ENCODE data around the gene ASPHD2. TPM values are rescaled to one million over a fixed set of nuclear protein-coding genes. Genes with fewer than 3 reads are reported as not detected.
"Not testable (repeated sequence)": the region's sequence is repeated elsewhere in the genome, so short reads cannot be mapped to it uniquely, and the experiment has no call there.

Gene ASPHD2
- total and polyA plus RNA-seq, 11 donors, result 0.07 to 1.5 (median 0.14) TPM; not detected in 2

DNA sequence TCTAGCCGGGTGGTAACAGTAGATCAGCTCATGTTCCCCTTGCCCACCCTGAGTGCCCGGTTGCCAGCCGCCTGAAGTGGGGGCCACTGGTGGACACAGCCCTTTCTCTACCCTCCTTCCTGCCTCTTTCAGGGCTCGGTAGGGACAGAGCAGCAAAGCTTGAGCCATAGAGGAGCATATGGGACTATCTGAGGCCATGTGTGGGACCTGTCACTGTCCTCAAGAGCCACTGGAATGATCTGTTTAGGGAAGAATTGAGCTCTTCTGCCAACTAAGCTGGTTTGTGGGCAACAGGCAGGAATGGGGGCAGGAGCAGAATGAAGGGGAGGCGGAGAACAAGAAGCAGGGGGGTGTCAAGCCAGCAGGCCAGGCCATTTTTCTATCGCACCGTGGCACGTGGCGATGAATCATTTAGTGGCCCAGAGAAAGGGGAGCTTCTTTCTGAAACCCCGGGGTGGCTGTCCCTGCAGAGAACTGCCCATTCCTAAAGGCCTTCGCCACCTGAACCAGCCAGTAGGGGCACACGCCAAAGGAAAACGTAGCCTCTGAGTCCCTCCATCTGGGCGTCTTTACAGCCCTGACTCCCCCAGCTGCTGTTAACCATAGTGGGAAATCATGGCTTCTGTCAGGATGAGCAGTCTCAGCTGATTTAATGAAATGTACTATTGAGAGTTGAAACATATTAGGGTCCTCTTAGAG, 8.8 kb downstream of the ASPHD2 start:
- no peak for ATAC-seq
- H3K36me3 ChIP-seq, result peaks cover 0 to 9% (median 0%) of the 10 kb centered on the region in 9 donors
- H3K27ac ChIP-seq, result no peak overlapping the region
- intact Hi-C loops (cut with DNase I), result no loop called here
- H3K4me3 ChIP-seq, result no peak overlapping the region
- H3K4me1 ChIP-seq, result peaks cover 0 to 15% (median 0%) of the 10 kb centered on the region in 12 donors
- 90 to 93% (median 91%) methylated on average over 14 of the region's 14 CpGs for WGBS, 4 donors
- DNase-seq, result no peak
- no peak for TF ChIP-seq POLR2A (IDR thresholded peaks at IDR 0.05)
- TF ChIP-seq, protein P1, sequence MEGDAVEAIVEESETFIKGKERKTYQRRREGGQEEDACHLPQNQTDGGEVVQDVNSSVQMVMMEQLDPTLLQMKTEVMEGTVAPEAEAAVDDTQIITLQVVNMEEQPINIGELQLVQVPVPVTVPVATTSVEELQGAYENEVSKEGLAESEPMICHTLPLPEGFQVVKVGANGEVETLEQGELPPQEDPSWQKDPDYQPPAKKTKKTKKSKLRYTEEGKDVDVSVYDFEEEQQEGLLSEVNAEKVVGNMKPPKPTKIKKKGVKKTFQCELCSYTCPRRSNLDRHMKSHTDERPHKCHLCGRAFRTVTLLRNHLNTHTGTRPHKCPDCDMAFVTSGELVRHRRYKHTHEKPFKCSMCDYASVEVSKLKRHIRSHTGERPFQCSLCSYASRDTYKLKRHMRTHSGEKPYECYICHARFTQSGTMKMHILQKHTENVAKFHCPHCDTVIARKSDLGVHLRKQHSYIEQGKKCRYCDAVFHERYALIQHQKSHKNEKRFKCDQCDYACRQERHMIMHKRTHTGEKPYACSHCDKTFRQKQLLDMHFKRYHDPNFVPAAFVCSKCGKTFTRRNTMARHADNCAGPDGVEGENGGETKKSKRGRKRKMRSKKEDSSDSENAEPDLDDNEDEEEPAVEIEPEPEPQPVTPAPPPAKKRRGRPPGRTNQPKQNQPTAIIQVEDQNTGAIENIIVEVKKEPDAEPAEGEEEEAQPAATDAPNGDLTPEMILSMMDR (IDR thresholded peaks at IDR 0.05), result no peak
- peaks cover 0 to 9% (median 0%) of the 10 kb centered on the region in 9 donors for H3K27me3 ChIP-seq
- no peaks in the 10 kb centered on the region for H3K9me3 ChIP-seq

DNA sequence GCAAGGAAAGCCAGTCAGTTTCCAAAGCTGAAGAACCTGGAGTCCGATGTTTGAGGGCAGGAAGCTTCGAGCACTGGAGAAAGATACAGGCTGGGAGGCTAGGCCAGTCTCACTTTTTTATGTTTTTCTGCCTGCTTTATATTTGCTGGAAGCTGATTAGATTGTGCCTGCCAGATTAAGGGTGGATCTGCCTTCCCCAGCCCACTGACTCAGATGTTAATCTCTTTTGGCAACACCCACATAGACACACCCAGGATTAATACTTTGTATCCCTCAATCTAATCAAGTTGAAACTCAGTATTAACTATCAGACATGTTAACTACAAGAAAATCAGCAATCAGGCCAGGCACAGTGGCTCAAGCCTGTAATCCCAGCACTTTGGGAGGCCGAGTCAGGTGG, 9.7 kb downstream of the ASPHD2 start:
- H3K27ac ChIP-seq; H3K36me3 ChIP-seq; DNase-seq; intact Hi-C loops (cut with DNase I); H3K9me3 ChIP-seq; H3K27me3 ChIP-seq; ATAC-seq; H3K4me3 ChIP-seq: not testable (repeated sequence)
- WGBS, 4 donors, result 81 to 88% (median 83%) methylated on average over 3 of the region's 3 CpGs
- peaks cover 0 to 14% (median 0%) of the 10 kb centered on the region in 12 donors for H3K4me1 ChIP-seq

DNA sequence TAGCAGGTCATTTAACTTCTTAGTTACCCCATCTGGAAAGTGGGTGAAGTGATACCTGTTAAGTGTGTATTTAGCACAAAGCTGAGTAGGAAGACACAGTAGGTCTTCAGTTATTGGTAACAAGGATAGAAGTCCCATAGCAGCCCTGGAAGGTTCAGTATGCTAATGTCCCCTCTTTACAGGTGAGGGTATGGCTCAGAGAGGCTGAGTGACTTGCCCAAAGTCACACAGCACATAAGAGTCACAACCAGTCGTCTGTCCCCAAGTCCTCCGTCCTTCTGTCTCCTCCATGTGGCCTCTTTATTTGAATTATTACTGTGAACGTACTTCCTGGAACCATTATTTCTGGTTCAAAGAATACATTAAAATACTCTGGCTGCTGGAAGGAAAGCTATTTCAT, 10.5 kb downstream of the ASPHD2 start:
- Histone ChIP-seq H3K27ac (no peak overlapping the region), H3K36me3 (no peaks in the 10 kb centered on the region), H3K4me3 (no peak overlapping the region), H3K27me3 (no peaks in the 10 kb centered on the region), H3K4me1 (peaks cover 0 to 14% (median 0%) of the 10 kb centered on the region in 12 donors), H3K9me3 (no peaks in the 10 kb centered on the region)
- intact Hi-C loops (cut with DNase I), result no loop called here
- ATAC-seq, result no peak
- TF ChIP-seq POLR2A (IDR thresholded peaks at IDR 0.05), result no peak
- TF ChIP-seq, protein P1 (IDR thresholded peaks at IDR 0.05), result no peak
- 81 to 89% (median 86%) methylated on average over 3 of the region's 3 CpGs for WGBS, 4 donors
- DNase-seq, result no peak

DNA sequence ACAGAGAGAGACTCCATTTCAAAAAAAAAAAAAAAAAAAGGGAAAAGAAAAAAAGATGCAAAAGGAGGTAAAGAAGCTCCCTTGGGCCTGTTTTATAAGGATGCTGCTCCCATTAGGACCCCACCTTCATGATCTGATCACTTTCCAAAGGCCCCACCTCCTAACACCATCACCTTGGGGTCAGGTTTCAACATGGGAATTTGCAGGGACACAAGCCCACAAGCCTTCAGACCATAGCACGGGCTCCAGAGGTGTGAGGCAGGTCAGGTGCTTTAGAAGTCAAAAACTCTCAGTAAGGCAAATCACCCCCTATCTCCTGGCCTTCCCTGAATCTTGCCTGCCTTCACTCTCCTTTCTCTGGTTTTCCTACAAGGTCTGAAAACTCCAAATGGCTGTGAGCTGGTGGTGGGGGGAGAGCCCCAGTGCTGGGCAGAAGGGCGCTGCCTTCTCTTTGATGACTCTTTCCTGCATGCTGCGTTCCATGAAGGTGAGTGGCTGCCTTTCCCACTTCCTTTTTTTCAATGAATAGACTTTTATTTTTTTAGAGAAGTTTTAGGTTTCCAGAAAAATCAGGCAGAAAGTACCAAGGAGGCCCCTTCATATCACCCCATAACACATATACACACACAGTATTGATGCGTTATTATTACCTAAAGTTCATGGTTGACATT, 13.2 kb downstream of the ASPHD2 start:
- Histone ChIP-seq H3K36me3 (no peaks in the 10 kb centered on the region), H3K27me3 (no peaks in the 10 kb centered on the region), H3K4me1 (no peaks in the 10 kb centered on the region), H3K9me3 (no peaks in the 10 kb centered on the region), H3K27ac (no peak overlapping the region), H3K4me3 (no peak overlapping the region)
- no peak for ATAC-seq
- intact Hi-C loops (cut with DNase I), result no loop called here
- WGBS, 4 donors, result 76 to 89% (median 84%) methylated on average over 4 of the region's 4 CpGs
- no peak for TF ChIP-seq POLR2A (IDR thresholded peaks at IDR 0.05)
- TF ChIP-seq, protein P1 (IDR thresholded peaks at IDR 0.05), result no peak
- no peak for DNase-seq
